PC-3 (cell line): ENCODE data around the gene HDAC10.

Experiments used
- CTCF ChIP-seq: fragments of 300-600 bp; sonication (generic); conservative IDR thresholded peaks from 2 replicates; pipeline ENCODE4 v1.5.1; 2017; ENCODE audit warnings: antibody characterized with exemption, low read depth, mild to moderate bottlenecking, low read length
- EZH2 ChIP-seq: fragments of 300-600 bp; sonication (generic); IDR thresholded peaks from one replicate; pipeline ENCODE4 v1.6.1; 2017; ENCODE audit warnings: antibody characterized with exemption, mild to moderate bottlenecking, low read length; ENCODE audit not compliant: unreplicated experiment

- TF ChIP-seq EZH2 (no peak), CTCF (no peak)
These were observed 7.6 kb upstream of the HDAC10 start for GRCh38 chr22:50258361-50259292.
